Smooth muscle cell (in vitro differentiated cells): ENCODE data around the gene DENND4B. TPM values are rescaled to one million over a fixed set of nuclear protein-coding genes. Genes with fewer than 3 reads are reported as not detected.
"Not testable (repeated sequence)": the region's sequence is repeated elsewhere in the genome, so short reads cannot be mapped to it uniquely, and the experiment has no call there.

Experiments
- DNase-seq: peaks from one replicate; lab custom pipeline; 2025; ENCODE audit not compliant: unreplicated experiment; lab: John Stamatoyannopoulos, UW
- H2AFZ ChIP-seq: fragments of 200-600 bp; sonication (generic); 2 replicates; pipeline ENCODE4 v1.6.0; 2016; ENCODE audit warnings: antibody characterized with exemption, low read depth, mild to moderate bottlenecking
- H3F3A ChIP-seq: fragments of 200-600 bp; sonication (generic); 2 replicates; pipeline ENCODE4 v1.6.0; 2017; ENCODE audit warnings: antibody characterized with exemption, low read depth
- H3K27ac ChIP-seq: fragments of 200-600 bp; sonication (generic); 2 replicates; pipeline ENCODE4 v1.5.1; 2016; ENCODE audit warnings: low read depth, mild to moderate bottlenecking
- H3K27me3 ChIP-seq: fragments of 200-600 bp; sonication (generic); 2 replicates; pipeline ENCODE4 v1.6.1; 2016; ENCODE audit warnings: low read depth, mild to moderate bottlenecking
- H3K36me3 ChIP-seq: fragments of 200-600 bp; sonication (generic); 2 replicates; pipeline ENCODE4 v1.5.1; 2016; ENCODE audit warnings: low read depth
- H3K4me1 ChIP-seq: fragments of 200-600 bp; sonication (generic); 2 replicates; pipeline ENCODE4 v1.5.1; 2016; ENCODE audit warnings: low read depth
- H3K4me2 ChIP-seq: fragments of 200-600 bp; sonication (generic); 2 replicates; pipeline ENCODE4 v1.6.0; 2016; ENCODE audit warnings: mild to moderate bottlenecking
- H3K4me3 ChIP-seq: fragments of 200-600 bp; sonication (generic); 2 replicates; pipeline ENCODE4 v1.5.1; 2016; ENCODE audit warnings: mild to moderate bottlenecking
- H3K79me2 ChIP-seq: fragments of 200-600 bp; sonication (generic); 2 replicates; pipeline ENCODE4 v1.6.0; 2016; ENCODE audit warnings: low read depth, mild to moderate bottlenecking
- H3K9ac ChIP-seq: fragments of 200-600 bp; sonication (generic); 2 replicates; pipeline ENCODE4 v1.6.0; 2016; ENCODE audit warnings: low read depth
- H3K9me3 ChIP-seq: fragments of 200-600 bp; sonication (generic); replicated peaks from 2 replicates; pipeline ENCODE4 v1.5.1; 2016; ENCODE audit warnings: low read depth
- H4K20me1 ChIP-seq: fragments of 200-600 bp; sonication (generic); 2 replicates; pipeline ENCODE4 v1.6.0; 2016; ENCODE audit warnings: low read depth
- WGBS: methylation state at CpG from one replicate; pipeline ENCODE4 v1.1.7; 2016; ENCODE audit warnings: low lambda C conversion rate; 5-methylcytosine and 5-hydroxymethylcytosine counted together
- polyA plus RNA-seq: library from polyadenylated mRNA; unstranded; fragments of >200 nt; fragmentation: Nextera tagmentation; extraction: Ambion mirVana; gene quantifications from 2 replicates; pipeline ENCODE4 v1.2.1, GENCODE V29; 2016
- total RNA-seq: library from RNA; depleted of rRNA; stranded (reverse); fragments of >200 nt; gene quantifications from 2 replicates; pipeline ENCODE4 v1.2.3, GENCODE V29; 2014
- TF ChIP-seq, protein P1 (sequence below): fragments of 200-600 bp; sonication (generic); IDR thresholded peaks from 2 replicates; pipeline ENCODE4 v1.5.1; 2017; ENCODE audit warnings: borderline replicate concordance, mild to moderate bottlenecking, antibody characterized with exemption; ENCODE audit not compliant: insufficient read depth, poor library complexity, severe bottlenecking

Gene DENND4B
- total and polyA plus RNA-seq, 2 experiments from 2014 or later = 9.7 to 16.3 TPM

DNA sequence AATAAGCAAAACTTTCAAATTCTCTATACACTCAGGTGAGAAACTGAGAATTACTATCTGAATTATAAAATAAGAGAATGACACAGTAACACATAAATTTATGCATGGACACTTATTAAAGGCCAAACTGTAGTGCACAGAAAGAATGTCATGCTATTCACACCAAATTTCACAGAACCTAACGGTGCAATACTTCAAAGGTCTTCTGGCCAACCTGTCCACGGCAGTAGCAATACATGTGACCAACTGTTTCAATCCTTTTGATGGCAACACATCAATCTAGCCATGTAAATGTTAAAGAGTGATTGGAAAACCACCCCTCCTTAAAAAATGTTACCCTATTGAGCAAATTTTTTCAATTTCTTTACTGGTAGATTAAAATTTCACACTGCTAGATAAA is 34.2 kb downstream of the DENND4B start:
- 98% methylated on average over 2 of the region's 2 CpGs for WGBS
- no peak overlapping the region for H3K4me3 ChIP-seq
- no peak overlapping the region for H3K27ac ChIP-seq
- no peaks in the 10 kb centered on the region for H3K36me3 ChIP-seq
- no peaks in the 10 kb centered on the region for H3F3A ChIP-seq
- H2AFZ ChIP-seq = no peak overlapping the region
- no peaks in the 10 kb centered on the region for H3K4me1 ChIP-seq
- no peaks in the 10 kb centered on the region for H3K27me3 ChIP-seq
- H3K79me2 ChIP-seq = peaks cover 100% of the 10 kb centered on the region
- peaks cover 98% of the 10 kb centered on the region for H4K20me1 ChIP-seq
- H3K4me2 ChIP-seq = no peak overlapping the region
- TF ChIP-seq, protein P1, sequence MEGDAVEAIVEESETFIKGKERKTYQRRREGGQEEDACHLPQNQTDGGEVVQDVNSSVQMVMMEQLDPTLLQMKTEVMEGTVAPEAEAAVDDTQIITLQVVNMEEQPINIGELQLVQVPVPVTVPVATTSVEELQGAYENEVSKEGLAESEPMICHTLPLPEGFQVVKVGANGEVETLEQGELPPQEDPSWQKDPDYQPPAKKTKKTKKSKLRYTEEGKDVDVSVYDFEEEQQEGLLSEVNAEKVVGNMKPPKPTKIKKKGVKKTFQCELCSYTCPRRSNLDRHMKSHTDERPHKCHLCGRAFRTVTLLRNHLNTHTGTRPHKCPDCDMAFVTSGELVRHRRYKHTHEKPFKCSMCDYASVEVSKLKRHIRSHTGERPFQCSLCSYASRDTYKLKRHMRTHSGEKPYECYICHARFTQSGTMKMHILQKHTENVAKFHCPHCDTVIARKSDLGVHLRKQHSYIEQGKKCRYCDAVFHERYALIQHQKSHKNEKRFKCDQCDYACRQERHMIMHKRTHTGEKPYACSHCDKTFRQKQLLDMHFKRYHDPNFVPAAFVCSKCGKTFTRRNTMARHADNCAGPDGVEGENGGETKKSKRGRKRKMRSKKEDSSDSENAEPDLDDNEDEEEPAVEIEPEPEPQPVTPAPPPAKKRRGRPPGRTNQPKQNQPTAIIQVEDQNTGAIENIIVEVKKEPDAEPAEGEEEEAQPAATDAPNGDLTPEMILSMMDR = no peak
- no peaks in the 10 kb centered on the region for H3K9me3 ChIP-seq
- no peak overlapping the region for H3K9ac ChIP-seq
- DNase-seq = no peak

- H3K36me3 ChIP-seq, H3K9ac ChIP-seq, H3F3A ChIP-seq, H3K4me3 ChIP-seq, H3K27ac ChIP-seq, H3K4me1 ChIP-seq, H2AFZ ChIP-seq, DNase-seq, H3K27me3 ChIP-seq, H3K9me3 ChIP-seq, H3K4me2 ChIP-seq: not testable (repeated sequence)
- Histone ChIP-seq H4K20me1 (peaks cover 98% of the 10 kb centered on the region), H3K79me2 (peaks cover 100% of the 10 kb centered on the region)
- WGBS = 98% methylated on average over 6 of the region's 6 CpGs
Measured at GRCh38 chr1:153910560-153910959, 36.0 kb downstream of the DENND4B start.

DNA sequence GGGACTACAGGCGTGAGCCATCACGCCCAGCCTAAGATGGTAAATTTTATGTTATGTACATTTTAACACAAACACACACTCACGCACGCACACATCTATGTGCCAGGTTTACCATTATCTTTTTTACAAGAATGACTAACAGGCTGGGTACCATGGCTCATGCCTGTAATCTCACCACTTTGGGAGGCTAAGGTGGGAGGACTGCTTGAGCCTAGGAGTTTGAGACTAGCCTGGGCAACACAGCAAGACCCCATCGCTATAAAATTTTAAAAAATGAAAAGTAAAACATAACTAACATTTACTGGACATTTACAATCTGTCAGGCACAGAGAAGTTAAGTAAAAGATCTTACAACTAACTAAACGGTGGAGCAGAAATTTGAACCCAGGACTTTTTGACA is 38.4 kb downstream of the DENND4B start:
- H3K9me3 ChIP-seq = no peaks in the 10 kb centered on the region
- no peaks in the 10 kb centered on the region for H3K4me1 ChIP-seq
- peaks cover 100% of the 10 kb centered on the region for H3K79me2 ChIP-seq
- DNase-seq = no peak
- H4K20me1 ChIP-seq = peaks cover 98% of the 10 kb centered on the region
- H3K4me3 ChIP-seq = no peak overlapping the region
- TF ChIP-seq, protein P1 = no peak
- H3K36me3 ChIP-seq = no peaks in the 10 kb centered on the region
- H3K27me3 ChIP-seq = no peaks in the 10 kb centered on the region
- H3K9ac ChIP-seq = no peak overlapping the region
- H3K4me2 ChIP-seq = no peak overlapping the region
- no peaks in the 10 kb centered on the region for H3F3A ChIP-seq
- no peak overlapping the region for H2AFZ ChIP-seq
- 97% methylated on average over 6 of the region's 6 CpGs for WGBS
- H3K27ac ChIP-seq = no peak overlapping the region

- Histone ChIP-seq H3K27me3 (no peaks in the 10 kb centered on the region), H3K9ac (no peak overlapping the region), H3F3A (no peaks in the 10 kb centered on the region), H3K9me3 (no peaks in the 10 kb centered on the region), H3K4me2 (no peak overlapping the region), H3K4me3 (no peak overlapping the region), H2AFZ (no peak overlapping the region), H3K79me2 (peaks cover 100% of the 10 kb centered on the region), H3K27ac (no peak overlapping the region), H3K4me1 (no peaks in the 10 kb centered on the region), H4K20me1 (peaks cover 98% of the 10 kb centered on the region), H3K36me3 (no peaks in the 10 kb centered on the region)
- WGBS = 87% methylated on average over 6 of the region's 6 CpGs
- TF ChIP-seq, protein P1 = no peak
- DNase-seq = no peak
Measured at GRCh38 chr1:153907134-153907533, 39.4 kb downstream of the DENND4B start.
